ENCODE data around the gene EMC1.

Gene EMC1

GRCh38 chr1:19212167-19212566 is 39.2 kb downstream of the EMC1 start:
- H3K4me3 ChIP-seq (ENCODE audit: low read length): no peak overlapping the region; the same call in 1 of the 2 replicates
- no peak for TF ChIP-seq ZNF274 (IDR thresholded peaks at IDR 0.05; ENCODE audit: low read depth, low read length)

- peak overlapping the region; percentile 81 for H3K4me3 ChIP-seq (ENCODE audit: low read length)
Observed at GRCh38 chr1:19210772-19211549, 40.4 kb downstream of the EMC1 start.

GRCh38 chr1:19209990-19210771 is 41.1 kb downstream of the EMC1 start, which contains the start of gene UBR4:
UBR4 (minus strand) TSS chr1:19210266; CDS start chr1:19210248, 18 bp downstream.
- no peak for TF ChIP-seq ZNF274 (IDR thresholded peaks at IDR 0.05; ENCODE audit: low read depth, low read length)
- H3K4me3 ChIP-seq (ENCODE audit: low read length): peak within 1 kb of the TSS; percentile 81

More at GRCh38 chr1:19210772-19211549, 40.4 kb downstream of the EMC1 start:
- no peak for TF ChIP-seq ZNF274 (IDR thresholded peaks at IDR 0.05; ENCODE audit: low read depth, low read length)

GRCh38 chr1:19209439-19209989 is 41.8 kb downstream of the EMC1 start:
- TF ChIP-seq ZNF274 (IDR thresholded peaks at IDR 0.05; ENCODE audit: low read depth, low read length): no peak
- H3K4me3 ChIP-seq (ENCODE audit: low read length): peak overlapping the region; percentile 81

- peak overlapping the region; percentile 81 for H3K4me3 ChIP-seq (ENCODE audit: low read length)
- no peak for TF ChIP-seq ZNF274 (IDR thresholded peaks at IDR 0.05; ENCODE audit: low read depth, low read length)
Observed at GRCh38 chr1:19208710-19209438, 42.5 kb downstream of the EMC1 start.

- no peak overlapping the region for H3K4me3 ChIP-seq (ENCODE audit: low read length)
- no peak for TF ChIP-seq ZNF274 (IDR thresholded peaks at IDR 0.05; ENCODE audit: low read depth, low read length)
Observed at GRCh38 chr1:19206947-19207346, 44.4 kb downstream of the EMC1 start.

GRCh38 chr1:19205845-19206244 is 45.5 kb downstream of the EMC1 start:
- no peak for TF ChIP-seq ZNF274 (IDR thresholded peaks at IDR 0.05; ENCODE audit: low read depth, low read length)
- H3K4me3 ChIP-seq (ENCODE audit: low read length): peak overlapping the region; percentile 28; the same call in 1 of the 2 replicates

GRCh38 chr1:19205403-19205802 is 45.9 kb downstream of the EMC1 start:
- no peak overlapping the region for H3K4me3 ChIP-seq (ENCODE audit: low read length)

GRCh38 chr1:19204446-19205266 is 46.7 kb downstream of the EMC1 start:
- TF ChIP-seq ZNF274 (IDR thresholded peaks at IDR 0.05; ENCODE audit: low read depth, low read length): no peak
- H3K4me3 ChIP-seq (ENCODE audit: low read length): peak overlapping the region; percentile 13; the same call in 1 of the 2 replicates

More at GRCh38 chr1:19205403-19205802, 45.9 kb downstream of the EMC1 start:
- no peak for TF ChIP-seq ZNF274 (IDR thresholded peaks at IDR 0.05; ENCODE audit: low read depth, low read length)

- no peak overlapping the region for H3K4me3 ChIP-seq (ENCODE audit: low read length)
- TF ChIP-seq ZNF274 (IDR thresholded peaks at IDR 0.05; ENCODE audit: low read depth, low read length): no peak
Observed at GRCh38 chr1:19203440-19203839, 47.9 kb downstream of the EMC1 start.

GRCh38 chr1:19202396-19202795 is 48.9 kb downstream of the EMC1 start:
- TF ChIP-seq ZNF274 (IDR thresholded peaks at IDR 0.05; ENCODE audit: low read depth, low read length): no peak
- no peak overlapping the region for H3K4me3 ChIP-seq (ENCODE audit: low read length)

- H3K4me3 ChIP-seq (ENCODE audit: low read length): no peak overlapping the region
- no peak for TF ChIP-seq ZNF274 (IDR thresholded peaks at IDR 0.05; ENCODE audit: low read depth, low read length)
Observed at GRCh38 chr1:19199969-19200604, 51.2 kb downstream of the EMC1 start.

All from GM08714 (cell line).